ENCODE data around the gene NDUFAF4. TPM values are rescaled to one million over a fixed set of nuclear protein-coding genes. Genes with fewer than 3 reads are reported as not detected.

NDUFAF4 gene
- total RNA-seq, 1 experiment from 2014 or later = 44.1 TPM

- TF ChIP-seq CTCF (IDR thresholded peaks at IDR 0.05; ENCODE audit: insufficient read depth in 1 of 2, low read depth in 1 of 2, low read length in 1 of 2, severe bottlenecking in 1 of 2, unreplicated experiment in 1 of 2) = no peak
- CTCF ChIA-PET = no interaction called here
Observed at GRCh38 chr6:96913621-96914020, 15.9 kb upstream of the NDUFAF4 start.

GRCh38 chr6:96911751-96912150, 14.1 kb upstream of the NDUFAF4 start:
- Histone ChIP-seq H3K36me3 (ENCODE audit: control insufficient read depth, insufficient read depth, low read length) (no peaks in the 10 kb centered on the region), H3K9me3 (no peaks in the 10 kb centered on the region), H3K4me1 (no peaks in the 10 kb centered on the region), H3K4me3 (ENCODE audit: low read depth, low read length) (no peak overlapping the region), H3K27me3 (replicated peaks; ENCODE audit: control insufficient read depth, insufficient read depth, low read length) (no peaks in the 10 kb centered on the region)
- peaks cover 17% of the 10 kb centered on the region for H3K27me3 Mint-ChIP-seq (ENCODE audit: insufficient read depth, unreplicated experiment)
- no peak for DNase-seq
- intact Hi-C loops (cut with micrococcal nuclease; ENCODE audit: unreplicated experiment) = no loop called here
- H3K4me3 Mint-ChIP-seq (ENCODE audit: unreplicated experiment) = no peak overlapping the region
- POLR2A ChIA-PET = no interaction called here
- no TSS peak for BruUV-seq (replicated peaks)
- H3K9me3 Mint-ChIP-seq (ENCODE audit: unreplicated experiment) = no peaks in the 10 kb centered on the region
- CTCF ChIA-PET = no interaction called here
- no peak overlapping the region for H3K27ac Mint-ChIP-seq (ENCODE audit: unreplicated experiment)
- no peaks in the 10 kb centered on the region for H3K4me1 Mint-ChIP-seq (ENCODE audit: low read depth, unreplicated experiment)
- TF ChIP-seq CTCF (IDR thresholded peaks at IDR 0.05; ENCODE audit: insufficient read depth in 1 of 2, low read depth in 1 of 2, low read length in 1 of 2, severe bottlenecking in 1 of 2, unreplicated experiment in 1 of 2) = no peak
- peaks cover 6% of the 10 kb centered on the region for H3K36me3 Mint-ChIP-seq (ENCODE audit: insufficient read depth, unreplicated experiment)

More at GRCh38 chr6:96913621-96914020, 15.9 kb upstream of the NDUFAF4 start:
- H3K9me3 ChIP-seq = no peaks in the 10 kb centered on the region
- H3K4me1 ChIP-seq = no peaks in the 10 kb centered on the region
- peaks cover 17% of the 10 kb centered on the region for H3K27me3 Mint-ChIP-seq (ENCODE audit: insufficient read depth, unreplicated experiment)
- DNase-seq = no peak
- intact Hi-C loops (cut with micrococcal nuclease; ENCODE audit: unreplicated experiment) = no loop called here
- H3K36me3 Mint-ChIP-seq (ENCODE audit: insufficient read depth, unreplicated experiment) = peaks cover 6% of the 10 kb centered on the region
- H3K36me3 ChIP-seq (ENCODE audit: control insufficient read depth, insufficient read depth, low read length) = no peaks in the 10 kb centered on the region
- no peaks in the 10 kb centered on the region for H3K27me3 ChIP-seq (replicated peaks; ENCODE audit: control insufficient read depth, insufficient read depth, low read length)
- H3K4me3 ChIP-seq (ENCODE audit: low read depth, low read length) = no peak overlapping the region
- no TSS peak for BruUV-seq (replicated peaks)
- no peak overlapping the region for H3K4me3 Mint-ChIP-seq (ENCODE audit: unreplicated experiment)
- POLR2A ChIA-PET = no interaction called here
- no peaks in the 10 kb centered on the region for H3K9me3 Mint-ChIP-seq (ENCODE audit: unreplicated experiment)
- no peaks in the 10 kb centered on the region for H3K4me1 Mint-ChIP-seq (ENCODE audit: low read depth, unreplicated experiment)
- no peak overlapping the region for H3K27ac Mint-ChIP-seq (ENCODE audit: unreplicated experiment)

- POLR2A ChIA-PET = no interaction called here
- peaks cover 1% of the 10 kb centered on the region for H3K36me3 Mint-ChIP-seq (ENCODE audit: insufficient read depth, unreplicated experiment)
- no peaks in the 10 kb centered on the region for H3K36me3 ChIP-seq (ENCODE audit: control insufficient read depth, insufficient read depth, low read length)
- H3K27me3 ChIP-seq (replicated peaks; ENCODE audit: control insufficient read depth, insufficient read depth, low read length) = no peaks in the 10 kb centered on the region
- intact Hi-C loops (cut with micrococcal nuclease; ENCODE audit: unreplicated experiment) = no loop called here
- TF ChIP-seq CTCF (IDR thresholded peaks at IDR 0.05; ENCODE audit: insufficient read depth in 1 of 2, low read depth in 1 of 2, low read length in 1 of 2, severe bottlenecking in 1 of 2, unreplicated experiment in 1 of 2) = no peak
- no peak overlapping the region for H3K4me3 ChIP-seq (ENCODE audit: low read depth, low read length)
- CTCF ChIA-PET = no interaction called here
- H3K4me1 ChIP-seq = no peaks in the 10 kb centered on the region
- no peaks in the 10 kb centered on the region for H3K9me3 Mint-ChIP-seq (ENCODE audit: unreplicated experiment)
- H3K27me3 Mint-ChIP-seq (ENCODE audit: insufficient read depth, unreplicated experiment) = peaks cover 18% of the 10 kb centered on the region
- no peak overlapping the region for H3K4me3 Mint-ChIP-seq (ENCODE audit: unreplicated experiment)
- no peaks in the 10 kb centered on the region for H3K4me1 Mint-ChIP-seq (ENCODE audit: low read depth, unreplicated experiment)
- DNase-seq = no peak
- H3K9me3 ChIP-seq = no peaks in the 10 kb centered on the region
- BruUV-seq (replicated peaks) = no TSS peak
- no peak overlapping the region for H3K27ac Mint-ChIP-seq (ENCODE audit: unreplicated experiment)
Observed at GRCh38 chr6:96911171-96911570, 13.5 kb upstream of the NDUFAF4 start.
